ENCODE data around the gene C1orf35.

The C1orf35 gene

GRCh38 chr1:228139406-228139930 lies 36.3 kb upstream of the C1orf35 start:
- Histone ChIP-seq H3K9me3 (ENCODE audit: insufficient read depth, low read length) (no peaks in the 10 kb centered on the region), H3K27me3 (ENCODE audit: low read depth, low read length) (peaks cover 19% of the 10 kb centered on the region), H3K4me1 (ENCODE audit: low read length) (peaks cover 16% of the 10 kb centered on the region), H3K4me3 (ENCODE audit: low read length) (peak overlapping the region; percentile 81), H3K36me3 (replicated peaks; ENCODE audit: low read depth, low read length) (peaks cover 6% of the 10 kb centered on the region), H3K79me2 (ENCODE audit: low read length) (peaks cover 44% of the 10 kb centered on the region), H2AFZ (ENCODE audit: low read depth, low read length) (peak overlapping the region; percentile 53; the same call in 1 of the 2 replicates), H3K9ac (ENCODE audit: low read length) (peak overlapping the region; percentile 82), H3K27ac (ENCODE audit: low read length) (peak overlapping the region; percentile 73), H3K4me2 (ENCODE audit: low read length) (peak overlapping the region; percentile 53), H4K20me1 (ENCODE audit: insufficient read depth, low read length) (peaks cover 32% of the 10 kb centered on the region)
- TF ChIP-seq EZH2phosphoT487 (IDR thresholded peaks at IDR 0.05; ENCODE audit: low read depth) = no peak
- no peak for TF ChIP-seq CTCF (IDR thresholded peaks at IDR 0.05; ENCODE audit: low read depth, low read length)

- H3K9ac ChIP-seq (ENCODE audit: low read length) = no peak overlapping the region
- H3K4me1 ChIP-seq (ENCODE audit: low read length) = peaks cover 16% of the 10 kb centered on the region
- no peak overlapping the region for H3K4me2 ChIP-seq (ENCODE audit: low read length)
- H3K27me3 ChIP-seq (ENCODE audit: low read depth, low read length) = peaks cover 19% of the 10 kb centered on the region
- H3K27ac ChIP-seq (ENCODE audit: low read length) = no peak overlapping the region
- H3K36me3 ChIP-seq (replicated peaks; ENCODE audit: low read depth, low read length) = peaks cover 5% of the 10 kb centered on the region
- H3K9me3 ChIP-seq (ENCODE audit: insufficient read depth, low read length) = no peaks in the 10 kb centered on the region
- no peak overlapping the region for H2AFZ ChIP-seq (ENCODE audit: low read depth, low read length)
- TF ChIP-seq EZH2phosphoT487 (IDR thresholded peaks at IDR 0.05; ENCODE audit: low read depth) = no peak
- no peak for TF ChIP-seq CTCF (IDR thresholded peaks at IDR 0.05; ENCODE audit: low read depth, low read length)
- peaks cover 7% of the 10 kb centered on the region; the same call in 1 of the 2 replicates for H4K20me1 ChIP-seq (ENCODE audit: insufficient read depth, low read length)
- H3K79me2 ChIP-seq (ENCODE audit: low read length) = peaks cover 18% of the 10 kb centered on the region
- no peak overlapping the region for H3K4me3 ChIP-seq (ENCODE audit: low read length)
These were observed 33.8 kb upstream of the C1orf35 start for GRCh38 chr1:228136901-228137300.

DNA sequence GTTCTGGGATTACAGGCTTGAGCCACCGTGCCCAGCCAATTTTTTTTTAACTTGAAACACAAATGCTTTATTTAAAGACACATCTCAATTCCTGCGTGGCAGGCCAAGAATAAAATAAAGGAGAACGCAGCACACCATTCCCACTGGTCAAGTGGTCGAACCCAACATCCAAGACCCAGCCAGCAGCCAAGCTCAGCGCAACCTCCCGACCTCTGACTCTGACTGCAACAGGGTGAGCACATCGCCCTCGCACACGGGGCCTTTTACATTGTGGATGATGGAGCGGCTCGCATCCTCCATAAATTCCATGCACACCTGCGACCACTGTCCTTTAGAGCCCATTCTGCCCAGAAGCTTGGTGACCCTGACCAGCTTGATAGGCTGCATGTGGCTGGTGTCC lies 31.5 kb upstream of the C1orf35 start:
- no peak overlapping the region for H3K9ac ChIP-seq (ENCODE audit: low read length)
- H3K4me2 ChIP-seq (ENCODE audit: low read length) = no peak overlapping the region
- no peaks in the 10 kb centered on the region for H3K36me3 ChIP-seq (replicated peaks; ENCODE audit: low read depth, low read length)
- no peaks in the 10 kb centered on the region for H3K9me3 ChIP-seq (ENCODE audit: insufficient read depth, low read length)
- H3K27me3 ChIP-seq (ENCODE audit: low read depth, low read length) = peaks cover 19% of the 10 kb centered on the region
- peaks cover 12% of the 10 kb centered on the region for H3K4me1 ChIP-seq (ENCODE audit: low read length)
- H4K20me1 ChIP-seq (ENCODE audit: insufficient read depth, low read length) = no peaks in the 10 kb centered on the region
- H3K4me3 ChIP-seq (ENCODE audit: low read length) = no peak overlapping the region
- H2AFZ ChIP-seq (ENCODE audit: low read depth, low read length) = no peak overlapping the region
- H3K79me2 ChIP-seq (ENCODE audit: low read length) = no peaks in the 10 kb centered on the region
- H3K27ac ChIP-seq (ENCODE audit: low read length) = no peak overlapping the region
- no peak for TF ChIP-seq CTCF (IDR thresholded peaks at IDR 0.05; ENCODE audit: low read depth, low read length)

GRCh38 chr1:228131766-228132165 lies 28.6 kb upstream of the C1orf35 start:
- H3K4me3 ChIP-seq (ENCODE audit: low read length) = no peak overlapping the region
- no peak overlapping the region for H3K4me2 ChIP-seq (ENCODE audit: low read length)
- no peaks in the 10 kb centered on the region for H3K36me3 ChIP-seq (replicated peaks; ENCODE audit: low read depth, low read length)
- H4K20me1 ChIP-seq (ENCODE audit: insufficient read depth, low read length) = no peaks in the 10 kb centered on the region
- no peaks in the 10 kb centered on the region for H3K9me3 ChIP-seq (ENCODE audit: insufficient read depth, low read length)
- peaks cover 3% of the 10 kb centered on the region; the same call in 1 of the 2 replicates for H3K4me1 ChIP-seq (ENCODE audit: low read length)
- TF ChIP-seq EZH2phosphoT487 (IDR thresholded peaks at IDR 0.05; ENCODE audit: low read depth) = no peak
- TF ChIP-seq CTCF (IDR thresholded peaks at IDR 0.05; ENCODE audit: low read depth, low read length) = no peak
- H3K9ac ChIP-seq (ENCODE audit: low read length) = no peak overlapping the region
- peaks cover 17% of the 10 kb centered on the region for H3K27me3 ChIP-seq (ENCODE audit: low read depth, low read length)
- no peak overlapping the region for H3K27ac ChIP-seq (ENCODE audit: low read length)
- no peak overlapping the region for H2AFZ ChIP-seq (ENCODE audit: low read depth, low read length)
- H3K79me2 ChIP-seq (ENCODE audit: low read length) = no peaks in the 10 kb centered on the region
